ENCODE results near the gene ZSCAN32. TPM values are rescaled to one million over a fixed set of nuclear protein-coding genes. Genes with fewer than 3 reads are reported as not detected.

Gene ZSCAN32
- polyA plus RNA-seq, 2 of the 4 experiments (the other 2 are of a cell fraction) = 12.4 to 29.4 TPM

DNA sequence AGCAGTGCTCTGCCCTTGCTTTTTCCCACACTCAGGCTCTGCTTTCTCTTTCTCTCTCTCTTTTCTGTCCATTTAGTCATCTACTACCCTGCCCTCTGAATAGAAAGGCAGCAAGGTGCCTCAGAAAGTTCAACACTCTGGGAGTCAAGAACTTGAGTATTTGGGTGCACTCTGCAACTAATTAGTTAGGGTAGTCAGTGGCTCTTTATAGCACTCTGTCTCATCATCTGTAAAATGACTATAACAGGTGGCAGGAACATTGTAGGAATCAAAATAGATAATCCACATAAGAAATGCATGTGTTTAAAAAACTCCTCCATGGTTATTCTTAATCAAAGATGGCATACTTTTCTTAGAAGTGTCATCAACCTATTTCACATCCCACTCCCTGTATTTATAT, 37.9 kb downstream of the ZSCAN32 start:
- Histone ChIP-seq H3K4me1 (no peaks in the 10 kb centered on the region), H3K4me3 (no peak overlapping the region), H3K9me3 (peaks cover 74% of the 10 kb centered on the region), H3K27ac (no peak overlapping the region), H3K4me2 (no peak overlapping the region)
- FAIRE-seq (no peak), ATAC-seq (no peak), DNase-seq (ENCODE audit: low read depth in 1 of 2, low spot score in 1 of 2) (no peak)
- POLR2A ChIA-PET = no interaction called here
- CTCF ChIA-PET = no interaction called here
- no peak for TF ChIP-seq CBX8 (IDR thresholded peaks at IDR 0.05)

GRCh38 chr16:3358871-3359270, 41.9 kb downstream of the ZSCAN32 start:
- DNase-seq (ENCODE audit: low read depth in 1 of 2, low spot score in 1 of 2) (no peak), ATAC-seq (no peak), FAIRE-seq (no peak)
- Histone ChIP-seq H3K4me2 (no peak overlapping the region), H3K4me3 (no peak overlapping the region), H3K27ac (no peak overlapping the region), H3K4me1 (no peaks in the 10 kb centered on the region), H3K9me3 (peaks cover 64% of the 10 kb centered on the region)
- ChIA-PET CTCF (interaction anchor here (0.5 to 0.6 kb wide), 2 partner anchors 134 to 197 kb away, joined by 3 read pairs; no protein-coding TSS in a partner anchor), POLR2A (no interaction called here)
- no peak for TF ChIP-seq MYC (IDR thresholded peaks at IDR 0.05; ENCODE audit: borderline replicate concordance, low read length)
- TF ChIP-seq TP53 (CRISPR knock-in tag; IDR thresholded peaks at IDR 0.05) = no peak
- no peak for TF ChIP-seq EHF (CRISPR knock-in tag; IDR thresholded peaks at IDR 0.05)
- TF ChIP-seq TFCP2L1 (CRISPR knock-in tag; IDR thresholded peaks at IDR 0.05) = no peak
- no peak for TF ChIP-seq HEYL (CRISPR knock-in tag; IDR thresholded peaks at IDR 0.05)
- TF ChIP-seq JUN (IDR thresholded peaks at IDR 0.05) = no peak
- TF ChIP-seq, protein P1, sequence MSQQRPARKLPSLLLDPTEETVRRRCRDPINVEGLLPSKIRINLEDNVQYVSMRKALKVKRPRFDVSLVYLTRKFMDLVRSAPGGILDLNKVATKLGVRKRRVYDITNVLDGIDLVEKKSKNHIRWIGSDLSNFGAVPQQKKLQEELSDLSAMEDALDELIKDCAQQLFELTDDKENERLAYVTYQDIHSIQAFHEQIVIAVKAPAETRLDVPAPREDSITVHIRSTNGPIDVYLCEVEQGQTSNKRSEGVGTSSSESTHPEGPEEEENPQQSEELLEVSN (IDR thresholded peaks at IDR 0.05; ENCODE audit: borderline replicate concordance, low read depth) = no peak
- no peak for TF ChIP-seq HOXA7 (CRISPR knock-in tag; IDR thresholded peaks at IDR 0.05)
- TF ChIP-seq NFE2L2 (conservative IDR thresholded peaks at IDR 0.05; ENCODE audit: low read length) = no peak
- no peak for TF ChIP-seq ZC3H11A (IDR thresholded peaks at IDR 0.05)
- no peak for TF ChIP-seq NR3C1 (IDR thresholded peaks at IDR 0.05)
- no peak for TF ChIP-seq GATA3 (IDR thresholded peaks at IDR 0.05; ENCODE audit: borderline replicate concordance)
- TF ChIP-seq EHMT2 (IDR thresholded peaks at IDR 0.05; ENCODE audit: low read depth) = no peak
- TF ChIP-seq CBX8 (IDR thresholded peaks at IDR 0.05) = no peak
- TF ChIP-seq CHD2 (IDR thresholded peaks at IDR 0.05; ENCODE audit: low read length, partially characterized antibody) = no peak
- TF ChIP-seq, protein P2, sequence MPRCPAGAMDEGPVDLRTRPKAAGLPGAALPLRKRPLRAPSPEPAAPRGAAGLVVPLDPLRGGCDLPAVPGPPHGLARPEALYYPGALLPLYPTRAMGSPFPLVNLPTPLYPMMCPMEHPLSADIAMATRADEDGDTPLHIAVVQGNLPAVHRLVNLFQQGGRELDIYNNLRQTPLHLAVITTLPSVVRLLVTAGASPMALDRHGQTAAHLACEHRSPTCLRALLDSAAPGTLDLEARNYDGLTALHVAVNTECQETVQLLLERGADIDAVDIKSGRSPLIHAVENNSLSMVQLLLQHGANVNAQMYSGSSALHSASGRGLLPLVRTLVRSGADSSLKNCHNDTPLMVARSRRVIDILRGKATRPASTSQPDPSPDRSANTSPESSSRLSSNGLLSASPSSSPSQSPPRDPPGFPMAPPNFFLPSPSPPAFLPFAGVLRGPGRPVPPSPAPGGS (IDR thresholded peaks at IDR 0.05) = no peak
- no peak for TF ChIP-seq HOXB5 (CRISPR knock-in tag; IDR thresholded peaks at IDR 0.05)
- 0% methylated on average over 1 of the region's 1 CpG for WGBS (ENCODE audit: missing lambda C conversion rate)

DNA sequence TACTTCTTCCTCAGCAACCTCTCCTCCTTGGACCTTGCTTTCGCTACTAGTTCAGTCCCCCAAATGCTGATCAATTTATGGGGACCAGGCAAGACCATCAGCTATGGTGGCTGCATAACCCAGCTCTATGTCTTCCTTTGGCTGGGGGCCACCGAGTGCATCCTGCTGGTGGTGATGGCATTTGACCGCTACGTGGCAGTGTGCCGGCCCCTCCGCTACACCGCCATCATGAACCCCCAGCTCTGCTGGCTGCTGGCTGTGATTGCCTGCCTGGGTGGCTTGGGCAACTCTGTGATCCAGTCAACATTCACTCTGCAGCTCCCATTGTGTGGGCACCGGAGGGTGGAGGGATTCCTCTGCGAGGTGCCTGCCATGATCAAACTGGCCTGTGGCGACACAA, 44.7 kb downstream of the ZSCAN32 start:
- ChIA-PET CTCF (interaction anchor here (0.8 to 1.4 kb wide), 3 partner anchors 10 to 53 kb away, joined by 3 read pairs; no protein-coding TSS in a partner anchor), POLR2A (no interaction called here)
- FAIRE-seq (no peak), ATAC-seq (no peak; a peak in 1 of 6 replicates), DNase-seq (ENCODE audit: low read depth in 1 of 2, low spot score in 1 of 2) (no peak)
- Histone ChIP-seq H3K4me2 (no peak overlapping the region), H3K9me3 (peaks cover 47% of the 10 kb centered on the region), H3K27ac (no peak overlapping the region), H3K4me3 (no peak overlapping the region), H3K4me1 (no peaks in the 10 kb centered on the region)
- TF ChIP-seq FOXS1 (CRISPR knock-in tag; IDR thresholded peaks at IDR 0.05) (no peak), KDM1A (IDR thresholded peaks at IDR 0.05; ENCODE audit: low read depth) (no peak), BHLHE40 (IDR thresholded peaks at IDR 0.05; ENCODE audit: low read depth, low read length) (no peak), CBX8 (IDR thresholded peaks at IDR 0.05) (no peak), EHF (CRISPR knock-in tag; IDR thresholded peaks at IDR 0.05) (no peak), POLR2A (IDR thresholded peaks at IDR 0.05; ENCODE audit: low read length) (no peak)
- WGBS (ENCODE audit: missing lambda C conversion rate) = 57% methylated on average over 10 of the region's 10 CpGs

GRCh38 chr16:3355589-3355988, 45.2 kb downstream of the ZSCAN32 start, which contains the start of gene OR2C1:
TSS of gene OR2C1 (plus strand) at chr16:3355889. CDS start at chr16:3355941, 52 bp downstream.
- CTCF ChIA-PET = interaction anchor here (0.8 to 1.4 kb wide), 3 partner anchors 11 to 53 kb away, joined by 3 read pairs; no protein-coding TSS in a partner anchor
- POLR2A ChIA-PET = no interaction called here

More at GRCh38 chr16:3355589-3355988, 45.2 kb downstream of the ZSCAN32 start, which contains the start of gene OR2C1:
- Histone ChIP-seq H3K4me3 (no peak within 1 kb of the TSS), H3K4me1 (no peaks in the 10 kb centered on the region), H3K9me3 (peaks cover 42% of the 10 kb centered on the region), H3K27ac (no peak within 1 kb of the TSS), H3K4me2 (no peak within 1 kb of the TSS)
- DNase-seq (ENCODE audit: low read depth in 1 of 2, low spot score in 1 of 2) = no peak
- no peak for ATAC-seq
- no peak for FAIRE-seq
- no peak for TF ChIP-seq TFCP2L1 (CRISPR knock-in tag; IDR thresholded peaks at IDR 0.05)
- TF ChIP-seq, protein P3, sequence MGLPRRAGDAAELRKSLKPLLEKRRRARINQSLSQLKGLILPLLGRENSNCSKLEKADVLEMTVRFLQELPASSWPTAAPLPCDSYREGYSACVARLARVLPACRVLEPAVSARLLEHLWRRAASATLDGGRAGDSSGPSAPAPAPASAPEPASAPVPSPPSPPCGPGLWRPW (IDR thresholded peaks at IDR 0.05) = no peak
- no peak for TF ChIP-seq EHMT2 (IDR thresholded peaks at IDR 0.05; ENCODE audit: low read depth)
- TF ChIP-seq TP53 (CRISPR knock-in tag; IDR thresholded peaks at IDR 0.05) = no peak
- no peak for TF ChIP-seq EHF (CRISPR knock-in tag; IDR thresholded peaks at IDR 0.05)
- TF ChIP-seq BHLHE40 (IDR thresholded peaks at IDR 0.05; ENCODE audit: low read depth, low read length) = no peak
- TF ChIP-seq ZSCAN20 (CRISPR knock-in tag; IDR thresholded peaks at IDR 0.05) = no peak
- TF ChIP-seq CEBPB (IDR thresholded peaks at IDR 0.05) = no peak
- TF ChIP-seq FOXS1 (CRISPR knock-in tag; IDR thresholded peaks at IDR 0.05) = no peak
- TF ChIP-seq ZFP36 (IDR thresholded peaks at IDR 0.05; ENCODE audit: borderline replicate concordance, partially characterized antibody) = no peak
- no peak for TF ChIP-seq HOXB5 (CRISPR knock-in tag; IDR thresholded peaks at IDR 0.05)
- TF ChIP-seq KDM5A (IDR thresholded peaks at IDR 0.05) = no peak
- TF ChIP-seq HDAC2 (IDR thresholded peaks at IDR 0.05) = no peak
- WGBS (ENCODE audit: missing lambda C conversion rate) = 22% methylated on average over 3 of the region's 3 CpGs
